ENCODE measurements around the gene ADARB2.

GRCh38 chr10:1776127-1776662 is 38.9 kb upstream of the ADARB2 start:
- TF ChIP-seq CTCF (IDR thresholded peaks at IDR 0.05) (no peak), POLR2A (IDR thresholded peaks at IDR 0.05) (no peak), EP300 (IDR thresholded peaks at IDR 0.05) (no peak)
